GM20000 (cell line): Measurements from ENCODE around the gene ZFYVE27.

Source experiments
- DNase-seq: peaks from one replicate; pipeline ENCODE4 v3.0.0; 2012; ENCODE audit warnings: low spot score
- CTCF ChIP-seq: IDR thresholded peaks from 2 replicates; pipeline ENCODE4 v1.5.1; 2012; ENCODE audit warnings: mild to moderate bottlenecking, control low read depth; ENCODE audit errors: extremely low read depth, missing control alignments

ZFYVE27 gene

GRCh38 chr10:97781618-97782331 is 44.8 kb downstream of the ZFYVE27 start:
- no peak for DNase-seq
- no peak for TF ChIP-seq CTCF

GRCh38 chr10:97782455-97783228 is 45.7 kb downstream of the ZFYVE27 start:
- no peak for TF ChIP-seq CTCF
- DNase-seq = no peak

GRCh38 chr10:97784200-97784810 is 47.4 kb downstream of the ZFYVE27 start:
- no peak for TF ChIP-seq CTCF
- DNase-seq = no peak

- no peak for DNase-seq
- TF ChIP-seq CTCF = no peak
Observed at GRCh38 chr10:97785231-97785630, 48.3 kb downstream of the ZFYVE27 start.

GRCh38 chr10:97785731-97786130 is 48.8 kb downstream of the ZFYVE27 start:
- TF ChIP-seq CTCF = no peak
- no peak for DNase-seq

- no peak for TF ChIP-seq CTCF
- no peak for DNase-seq
Observed at GRCh38 chr10:97788552-97789442, 51.9 kb downstream of the ZFYVE27 start.
